Peyer's patch (tissue), 4 donors: ENCODE measurements around the gene PRRG1.
"Not testable (repeated sequence)": the region's sequence is repeated elsewhere in the genome, so short reads cannot be mapped to it uniquely, and the experiment has no call there.

Experiments
- POLR2A ChIP-seq, 2 donors: fragments of 450-650 bp; IDR thresholded peaks; one replicate each; pipeline ENCODE4 v1.5.1; 2017; ENCODE audit warnings: antibody characterized with exemption in 2 of 2, mild to moderate bottlenecking in 2 of 2, moderate library complexity in 2 of 2
- TF ChIP-seq, protein P1 (sequence below), 6 experiments: fragments of 450-650 bp in 4 of 6; fragments of 200-600 bp in 2 of 6; sonication (generic) in 1 of 6; IDR thresholded peaks; one replicate each; pipeline ENCODE4 v1.5.1; 2017 to 2019; ENCODE audit warnings: antibody characterized with exemption in 6 of 6, mild to moderate bottlenecking in 3 of 6, moderate library complexity in 1 of 6

DNA sequence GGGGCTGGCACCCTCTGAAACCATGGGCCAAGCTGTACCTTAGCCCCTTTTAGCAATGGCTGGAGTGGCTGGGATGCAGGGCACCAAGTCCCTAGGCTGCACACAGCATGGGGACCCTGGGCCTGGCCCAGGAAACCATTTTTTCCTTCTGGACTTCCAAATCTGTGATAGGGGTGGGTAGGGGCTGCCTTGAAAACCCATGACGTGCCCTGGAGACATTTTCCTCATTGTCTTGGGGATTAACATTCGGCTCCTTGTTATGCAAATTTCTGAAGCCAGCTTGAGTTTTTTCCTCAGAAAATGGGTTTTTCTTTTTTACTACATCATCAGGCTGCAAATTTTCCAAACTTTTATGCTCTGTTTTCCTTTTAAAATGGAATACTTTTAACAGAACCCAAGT is 79.8 kb downstream of the PRRG1 start:
- TF ChIP-seq, protein P1, sequence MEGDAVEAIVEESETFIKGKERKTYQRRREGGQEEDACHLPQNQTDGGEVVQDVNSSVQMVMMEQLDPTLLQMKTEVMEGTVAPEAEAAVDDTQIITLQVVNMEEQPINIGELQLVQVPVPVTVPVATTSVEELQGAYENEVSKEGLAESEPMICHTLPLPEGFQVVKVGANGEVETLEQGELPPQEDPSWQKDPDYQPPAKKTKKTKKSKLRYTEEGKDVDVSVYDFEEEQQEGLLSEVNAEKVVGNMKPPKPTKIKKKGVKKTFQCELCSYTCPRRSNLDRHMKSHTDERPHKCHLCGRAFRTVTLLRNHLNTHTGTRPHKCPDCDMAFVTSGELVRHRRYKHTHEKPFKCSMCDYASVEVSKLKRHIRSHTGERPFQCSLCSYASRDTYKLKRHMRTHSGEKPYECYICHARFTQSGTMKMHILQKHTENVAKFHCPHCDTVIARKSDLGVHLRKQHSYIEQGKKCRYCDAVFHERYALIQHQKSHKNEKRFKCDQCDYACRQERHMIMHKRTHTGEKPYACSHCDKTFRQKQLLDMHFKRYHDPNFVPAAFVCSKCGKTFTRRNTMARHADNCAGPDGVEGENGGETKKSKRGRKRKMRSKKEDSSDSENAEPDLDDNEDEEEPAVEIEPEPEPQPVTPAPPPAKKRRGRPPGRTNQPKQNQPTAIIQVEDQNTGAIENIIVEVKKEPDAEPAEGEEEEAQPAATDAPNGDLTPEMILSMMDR (IDR thresholded peaks at IDR 0.05) = not testable (repeated sequence)
- not testable (repeated sequence) for TF ChIP-seq POLR2A (IDR thresholded peaks at IDR 0.05)
